MM.1S (cell line): ENCODE data around the gene NOL4L.

Experiments
- DNase-seq: peaks from one replicate; pipeline ENCODE4 v3.0.0-alpha.2; 2015
- H2AFZ ChIP-seq: fragments of 300-600 bp; sonication (generic); 2 replicates; pipeline ENCODE4 v1.6.0; 2016; ENCODE audit warnings: antibody characterized with exemption, low read length
- H3F3A ChIP-seq: fragments of 300-600 bp; sonication (generic); 2 replicates; pipeline ENCODE4 v1.6.1; 2016; ENCODE audit warnings: mild to moderate bottlenecking, antibody characterized with exemption, low read length, moderate library complexity, mixed read lengths; ENCODE audit not compliant: insufficient read depth
- H3K27ac ChIP-seq: fragments of 300-600 bp; sonication (generic); 2 replicates; pipeline ENCODE4 v1.5.1; 2016; ENCODE audit warnings: mild to moderate bottlenecking, low read length
- H3K27me3 ChIP-seq: fragments of 300-600 bp; sonication (generic); replicated peaks from 2 replicates; pipeline ENCODE4 v1.6.0; 2016; ENCODE audit warnings: low read length; ENCODE audit not compliant: insufficient read depth
- H3K36me3 ChIP-seq: fragments of 300-600 bp; sonication (generic); replicated peaks from 2 replicates; pipeline ENCODE4 v1.6.1; 2016; ENCODE audit warnings: mild to moderate bottlenecking, low read length, mixed read lengths; ENCODE audit not compliant: insufficient read depth
- H3K4me1 ChIP-seq: fragments of 300-600 bp; sonication (generic); 2 replicates; pipeline ENCODE4 v1.6.1; 2016; ENCODE audit warnings: low read length, mixed read lengths
- H3K4me2 ChIP-seq: fragments of 300-600 bp; sonication (generic); 2 replicates; pipeline ENCODE4 v1.6.0; 2016; ENCODE audit warnings: low read depth, low read length
- H3K4me3 ChIP-seq: fragments of 300-600 bp; sonication (generic); 2 replicates; pipeline ENCODE4 v1.5.1; 2016; ENCODE audit warnings: low read length, mixed read lengths
- H3K79me2 ChIP-seq: fragments of 300-600 bp; sonication (generic); 2 replicates; pipeline ENCODE4 v1.6.1; 2016; ENCODE audit warnings: mixed run types, low read length, mixed read lengths
- H3K9ac ChIP-seq: fragments of 300-600 bp; sonication (generic); 2 replicates; pipeline ENCODE4 v1.6.1; 2016; ENCODE audit warnings: low read length, mixed read lengths
- H3K9me2 ChIP-seq: fragments of 300-600 bp; sonication (generic); replicated peaks from 2 replicates; pipeline ENCODE4 v1.6.1; 2016; ENCODE audit warnings: mild to moderate bottlenecking, low read length, mixed read lengths; ENCODE audit not compliant: insufficient read depth
- H3K9me3 ChIP-seq: fragments of 300-600 bp; sonication (generic); replicated peaks from 2 replicates; pipeline ENCODE4 v1.6.1; 2016; ENCODE audit warnings: mild to moderate bottlenecking, low read length, mixed read lengths; ENCODE audit not compliant: insufficient read depth
- H4K20me1 ChIP-seq: fragments of 300-600 bp; sonication (generic); 2 replicates; pipeline ENCODE4 v1.6.1; 2016; ENCODE audit warnings: mild to moderate bottlenecking, low read length, moderate library complexity, mixed read lengths; ENCODE audit not compliant: insufficient read depth
- EZH2 ChIP-seq: fragments of 300-600 bp; sonication (generic); optimal IDR thresholded peaks from 2 replicates; pipeline ENCODE3; 2017; ENCODE audit warnings: low read depth, mild to moderate bottlenecking, antibody characterized with exemption, low read length, mixed read lengths
- EZH2phosphoT487 ChIP-seq: fragments of 300-600 bp; sonication (generic); IDR thresholded peaks from 2 replicates; pipeline ENCODE4 v1.6.1; 2018; ENCODE audit warnings: antibody characterized with exemption, low read length
- TF ChIP-seq, protein P1 (sequence below): fragments of 300-600 bp; sonication (generic); IDR thresholded peaks from 2 replicates; pipeline ENCODE4 v1.5.1; 2016; ENCODE audit warnings: antibody characterized with exemption, low read length, mixed read lengths

Gene NOL4L

DNA sequence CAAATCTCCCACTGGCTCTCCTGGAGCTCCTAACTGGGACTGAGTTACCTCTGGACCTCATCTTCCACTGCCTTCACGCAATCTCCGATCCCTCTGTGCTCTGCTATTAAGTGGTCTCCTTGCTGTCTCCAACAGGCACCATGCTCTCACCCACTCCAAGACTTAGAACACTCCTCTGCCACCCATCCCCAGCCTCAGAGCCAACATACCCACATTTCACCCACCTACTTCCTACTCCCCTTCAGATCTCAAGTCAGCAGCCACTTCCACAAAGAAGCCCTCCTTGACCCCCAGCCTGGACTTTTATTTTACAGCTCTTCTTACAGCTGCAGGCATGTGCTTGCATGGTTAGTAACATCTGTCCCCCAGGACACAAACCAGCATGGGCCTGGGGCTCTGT, 29.6 kb upstream of the NOL4L start:
- H3K9me2 ChIP-seq, result no peaks in the 10 kb centered on the region
- no peak overlapping the region for H3K27ac ChIP-seq
- no peak overlapping the region for H3K4me2 ChIP-seq
- H3K9me3 ChIP-seq, result no peaks in the 10 kb centered on the region
- H3K4me1 ChIP-seq, result no peaks in the 10 kb centered on the region
- TF ChIP-seq, protein P1, sequence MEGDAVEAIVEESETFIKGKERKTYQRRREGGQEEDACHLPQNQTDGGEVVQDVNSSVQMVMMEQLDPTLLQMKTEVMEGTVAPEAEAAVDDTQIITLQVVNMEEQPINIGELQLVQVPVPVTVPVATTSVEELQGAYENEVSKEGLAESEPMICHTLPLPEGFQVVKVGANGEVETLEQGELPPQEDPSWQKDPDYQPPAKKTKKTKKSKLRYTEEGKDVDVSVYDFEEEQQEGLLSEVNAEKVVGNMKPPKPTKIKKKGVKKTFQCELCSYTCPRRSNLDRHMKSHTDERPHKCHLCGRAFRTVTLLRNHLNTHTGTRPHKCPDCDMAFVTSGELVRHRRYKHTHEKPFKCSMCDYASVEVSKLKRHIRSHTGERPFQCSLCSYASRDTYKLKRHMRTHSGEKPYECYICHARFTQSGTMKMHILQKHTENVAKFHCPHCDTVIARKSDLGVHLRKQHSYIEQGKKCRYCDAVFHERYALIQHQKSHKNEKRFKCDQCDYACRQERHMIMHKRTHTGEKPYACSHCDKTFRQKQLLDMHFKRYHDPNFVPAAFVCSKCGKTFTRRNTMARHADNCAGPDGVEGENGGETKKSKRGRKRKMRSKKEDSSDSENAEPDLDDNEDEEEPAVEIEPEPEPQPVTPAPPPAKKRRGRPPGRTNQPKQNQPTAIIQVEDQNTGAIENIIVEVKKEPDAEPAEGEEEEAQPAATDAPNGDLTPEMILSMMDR, result no peak
- TF ChIP-seq EZH2 (no peak), EZH2phosphoT487 (no peak)
- H3K9ac ChIP-seq, result no peak overlapping the region
- no peaks in the 10 kb centered on the region for H3K36me3 ChIP-seq
- no peak overlapping the region for H3K4me3 ChIP-seq
- H3K79me2 ChIP-seq, result no peaks in the 10 kb centered on the region
- peaks cover 4% of the 10 kb centered on the region; the same call in 1 of the 2 replicates for H3K27me3 ChIP-seq
- no peak for DNase-seq
- no peak overlapping the region for H2AFZ ChIP-seq
- H3F3A ChIP-seq, result no peaks in the 10 kb centered on the region
- H4K20me1 ChIP-seq, result no peaks in the 10 kb centered on the region

DNA sequence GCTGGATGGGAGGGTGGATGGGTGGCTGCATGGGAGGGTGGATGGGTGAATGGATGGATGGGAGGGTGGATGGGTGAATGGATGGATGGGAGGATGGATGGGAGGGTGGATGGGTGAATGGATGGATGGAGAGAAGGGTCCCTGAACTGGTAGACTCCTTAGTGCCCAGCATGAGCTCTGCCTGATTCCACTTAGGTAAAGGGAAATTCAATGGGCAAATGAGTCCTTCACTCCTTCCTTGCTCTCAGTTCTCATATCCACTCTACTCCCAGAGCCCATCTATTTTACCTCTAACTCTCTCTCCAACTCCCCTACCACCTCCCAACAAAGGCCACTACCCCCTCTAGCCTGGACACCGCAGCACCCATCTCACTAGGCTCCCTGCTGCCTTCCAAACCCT, 29.2 kb upstream of the NOL4L start:
- TF ChIP-seq EZH2 (no peak), EZH2phosphoT487 (no peak)
- TF ChIP-seq, protein P1, result no peak
- no peaks in the 10 kb centered on the region for H3K4me1 ChIP-seq
- H3F3A ChIP-seq, result no peaks in the 10 kb centered on the region
- H3K9me3 ChIP-seq, result no peaks in the 10 kb centered on the region
- H3K79me2 ChIP-seq, result no peaks in the 10 kb centered on the region
- H3K4me3 ChIP-seq, result no peak overlapping the region
- no peaks in the 10 kb centered on the region for H3K36me3 ChIP-seq
- H3K9me2 ChIP-seq, result no peaks in the 10 kb centered on the region
- H3K9ac ChIP-seq, result no peak overlapping the region
- H3K27me3 ChIP-seq, result peaks cover 4% of the 10 kb centered on the region; the same call in 1 of the 2 replicates
- no peak for DNase-seq
- no peak overlapping the region for H3K27ac ChIP-seq
- no peak overlapping the region for H2AFZ ChIP-seq
- no peak overlapping the region for H3K4me2 ChIP-seq
- H4K20me1 ChIP-seq, result no peaks in the 10 kb centered on the region

DNA sequence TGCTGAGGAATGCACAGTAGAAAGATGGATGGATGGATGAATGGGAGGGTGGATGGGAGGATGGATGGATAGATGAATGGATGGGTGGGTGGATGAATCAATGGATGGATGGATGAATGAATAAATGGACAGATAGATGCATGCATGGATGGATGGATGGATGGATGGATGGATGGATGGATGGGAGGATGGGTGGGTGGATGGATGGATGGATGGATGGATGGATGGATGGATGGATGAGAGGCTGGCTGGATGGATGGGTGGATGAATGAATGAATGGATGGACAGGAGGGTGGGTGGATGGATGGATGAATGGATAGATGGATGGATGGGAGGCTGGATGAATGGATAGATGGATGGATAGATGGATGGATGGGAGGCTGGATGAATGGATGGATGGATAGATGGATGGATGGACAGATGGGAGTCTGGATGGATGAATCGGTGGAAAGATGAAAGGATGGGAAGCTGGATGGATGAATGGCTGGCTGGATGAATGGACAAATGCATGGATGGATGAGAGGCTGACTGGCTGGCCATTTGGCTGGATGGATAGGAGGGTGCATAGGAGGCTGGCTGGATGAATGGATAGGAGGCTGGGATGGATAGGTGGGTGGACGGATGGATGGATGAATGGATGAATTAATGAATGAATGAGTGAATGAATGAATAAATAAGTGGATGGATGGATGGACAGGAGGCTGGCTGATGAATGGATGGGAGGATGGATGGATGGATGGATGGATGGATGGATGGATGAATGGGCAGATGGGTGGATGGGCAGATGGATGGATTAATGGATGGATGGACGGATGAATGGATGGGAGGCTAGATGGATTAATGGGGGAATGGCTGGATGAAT, 28.3 kb upstream of the NOL4L start:
- Histone ChIP-seq H3K27ac (no peak overlapping the region), H3K4me2 (no peak overlapping the region), H3K9ac (no peak overlapping the region), H3K79me2 (no peaks in the 10 kb centered on the region), H3K9me3 (no peaks in the 10 kb centered on the region), H3K4me3 (no peak overlapping the region), H3K4me1 (no peaks in the 10 kb centered on the region), H3K36me3 (no peaks in the 10 kb centered on the region), H3K9me2 (no peaks in the 10 kb centered on the region), H4K20me1 (no peaks in the 10 kb centered on the region), H3F3A (no peaks in the 10 kb centered on the region), H2AFZ (no peak overlapping the region), H3K27me3 (no peaks in the 10 kb centered on the region)
- TF ChIP-seq, protein P1, result no peak
- TF ChIP-seq EZH2, result no peak
- no peak for TF ChIP-seq EZH2phosphoT487
- DNase-seq, result no peak
